KMS-11 (cell line): Measurements from ENCODE around the gene HOXC6.

Experiments
- H2AFZ ChIP-seq: fragments of 200-600 bp; sonication (generic); 2 replicates; pipeline ENCODE4 v1.6.1; 2016; ENCODE audit warnings: antibody characterized with exemption, mixed run types, low read depth
- H3K27ac ChIP-seq: fragments of 200-600 bp; sonication (generic); 2 replicates; pipeline ENCODE4 v1.6.1; 2016; ENCODE audit warnings: mild to moderate bottlenecking, mixed run types
- H3K27me3 ChIP-seq: fragments of 200-600 bp; sonication (generic); 2 replicates; pipeline ENCODE4 v1.6.1; 2017; ENCODE audit warnings: mild to moderate bottlenecking, low read depth, mixed run types, moderate library complexity; ENCODE audit not compliant: insufficient read depth
- H3K36me3 ChIP-seq: fragments of 200-600 bp; sonication (generic); 2 replicates; pipeline ENCODE4 v1.6.1; 2017; ENCODE audit warnings: mild to moderate bottlenecking, mixed run types; ENCODE audit not compliant: insufficient read depth
- H3K4me1 ChIP-seq: fragments of 200-600 bp; sonication (generic); 2 replicates; pipeline ENCODE4 v1.6.1; 2016; ENCODE audit warnings: mild to moderate bottlenecking, low read depth, mixed run types; ENCODE audit not compliant: poor library complexity, severe bottlenecking
- H3K4me2 ChIP-seq: fragments of 200-600 bp; sonication (generic); 2 replicates; pipeline ENCODE4 v1.7.0; 2016; ENCODE audit warnings: mild to moderate bottlenecking, mixed run types
- H3K4me3 ChIP-seq: fragments of 200-600 bp; sonication (generic); IDR thresholded peaks from 2 replicates; pipeline ENCODE4 v1.6.1; 2017; ENCODE audit warnings: low read depth, low read length, mixed read lengths; ENCODE audit not compliant: insufficient read depth
- H3K79me2 ChIP-seq: fragments of 200-600 bp; sonication (generic); 2 replicates; pipeline ENCODE4 v1.6.1; 2016; ENCODE audit warnings: low read depth, mixed run types; ENCODE audit not compliant: insufficient read depth
- H3K9ac ChIP-seq: fragments of 200-600 bp; sonication (generic); 2 replicates; pipeline ENCODE4 v1.6.1; 2016; ENCODE audit warnings: mild to moderate bottlenecking, mixed run types
- H4K20me1 ChIP-seq: fragments of 200-600 bp; sonication (generic); 2 replicates; pipeline ENCODE4 v1.6.1; 2016; ENCODE audit warnings: mild to moderate bottlenecking, mixed run types; ENCODE audit not compliant: insufficient read depth
- TF ChIP-seq, protein P1 (sequence below): fragments of 200-600 bp; sonication (generic); conservative IDR thresholded peaks from 2 replicates; pipeline ENCODE4 v1.6.1; 2017; ENCODE audit warnings: low read depth, mild to moderate bottlenecking, antibody characterized with exemption, low read length, moderate library complexity, mixed read lengths

The HOXC6 gene

DNA sequence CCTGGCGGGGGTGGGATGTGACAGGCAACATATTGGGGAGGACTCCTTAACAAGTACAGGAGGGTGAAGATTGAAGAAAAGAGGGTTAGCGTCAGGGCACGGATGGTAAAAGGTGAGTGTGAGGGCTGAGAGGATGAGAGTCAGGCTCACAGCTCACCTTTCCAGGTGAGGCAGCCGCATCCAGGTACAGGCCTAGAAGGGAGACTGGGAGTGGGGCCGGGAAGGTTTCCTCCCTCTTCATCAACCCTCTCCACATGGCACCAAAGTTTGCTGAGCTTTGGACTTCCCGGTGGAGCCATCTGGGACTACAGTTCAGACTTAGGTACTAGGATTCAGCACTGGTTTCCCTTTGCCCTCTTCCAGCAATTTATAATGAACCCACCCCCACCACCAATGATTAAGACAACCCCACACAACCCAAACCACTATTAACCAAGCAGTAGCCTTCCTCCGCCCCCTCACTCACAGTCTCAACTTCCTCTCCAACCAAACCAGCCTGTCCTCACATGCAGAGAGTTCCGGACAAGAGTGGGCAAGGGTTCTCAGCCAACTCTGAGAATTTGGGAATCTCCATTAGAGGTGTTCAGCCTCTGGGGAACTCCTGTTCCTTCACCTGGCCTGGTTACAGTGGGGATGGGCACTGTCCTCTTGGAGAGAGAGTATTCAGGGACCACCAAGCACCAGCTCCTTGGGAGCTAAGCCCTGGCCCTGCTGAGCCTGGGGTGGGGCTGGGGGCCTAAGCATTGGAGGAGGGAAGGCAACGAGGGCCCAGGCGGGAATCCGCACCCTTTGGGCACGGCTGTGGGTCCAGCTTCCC lies 23.0 kb downstream of the HOXC6 start:
- no peaks in the 10 kb centered on the region for H3K36me3 ChIP-seq

DNA sequence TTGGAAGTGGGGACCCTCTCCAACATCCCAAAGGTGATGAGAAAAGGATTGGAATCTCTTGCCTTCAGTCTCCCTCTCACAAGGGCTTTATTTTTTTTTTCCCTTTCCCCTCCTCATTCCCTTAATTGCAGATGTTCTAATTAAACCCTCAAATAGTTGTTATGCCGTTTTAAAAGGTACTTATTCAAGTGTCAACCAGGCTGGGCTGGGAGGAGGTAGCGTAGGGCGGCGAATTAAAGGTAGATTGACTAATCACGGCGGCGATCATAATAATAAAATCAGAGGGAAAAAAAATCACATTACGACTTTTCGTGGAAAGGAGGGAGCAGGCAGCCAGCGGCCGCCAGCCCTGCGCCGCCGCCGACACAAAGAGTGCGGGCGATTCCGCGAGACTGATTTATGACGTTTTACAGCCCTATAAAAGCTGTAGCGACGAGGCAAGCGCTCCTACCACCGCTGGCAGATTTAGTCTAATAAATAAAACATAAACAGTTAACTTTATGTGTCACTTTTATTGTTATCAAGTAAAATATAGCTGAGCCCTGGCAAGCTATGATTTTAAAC lies 23.7 kb downstream of the HOXC6 start:
- Histone ChIP-seq H3K36me3 (no peaks in the 10 kb centered on the region), H4K20me1 (no peaks in the 10 kb centered on the region), H3K79me2 (no peaks in the 10 kb centered on the region), H3K27me3 (peaks cover 89% of the 10 kb centered on the region), H3K4me3 (no peak overlapping the region), H2AFZ (no peak overlapping the region), H3K9ac (no peak overlapping the region), H3K4me1 (no peaks in the 10 kb centered on the region), H3K27ac (no peak overlapping the region), H3K4me2 (no peak overlapping the region)
- TF ChIP-seq, protein P1, sequence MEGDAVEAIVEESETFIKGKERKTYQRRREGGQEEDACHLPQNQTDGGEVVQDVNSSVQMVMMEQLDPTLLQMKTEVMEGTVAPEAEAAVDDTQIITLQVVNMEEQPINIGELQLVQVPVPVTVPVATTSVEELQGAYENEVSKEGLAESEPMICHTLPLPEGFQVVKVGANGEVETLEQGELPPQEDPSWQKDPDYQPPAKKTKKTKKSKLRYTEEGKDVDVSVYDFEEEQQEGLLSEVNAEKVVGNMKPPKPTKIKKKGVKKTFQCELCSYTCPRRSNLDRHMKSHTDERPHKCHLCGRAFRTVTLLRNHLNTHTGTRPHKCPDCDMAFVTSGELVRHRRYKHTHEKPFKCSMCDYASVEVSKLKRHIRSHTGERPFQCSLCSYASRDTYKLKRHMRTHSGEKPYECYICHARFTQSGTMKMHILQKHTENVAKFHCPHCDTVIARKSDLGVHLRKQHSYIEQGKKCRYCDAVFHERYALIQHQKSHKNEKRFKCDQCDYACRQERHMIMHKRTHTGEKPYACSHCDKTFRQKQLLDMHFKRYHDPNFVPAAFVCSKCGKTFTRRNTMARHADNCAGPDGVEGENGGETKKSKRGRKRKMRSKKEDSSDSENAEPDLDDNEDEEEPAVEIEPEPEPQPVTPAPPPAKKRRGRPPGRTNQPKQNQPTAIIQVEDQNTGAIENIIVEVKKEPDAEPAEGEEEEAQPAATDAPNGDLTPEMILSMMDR, result no peak

More for the DNA sequence above, 23.0 kb downstream of the HOXC6 start:
- no peaks in the 10 kb centered on the region for H4K20me1 ChIP-seq
- no peaks in the 10 kb centered on the region for H3K4me1 ChIP-seq
- H3K27ac ChIP-seq, result no peak overlapping the region
- no peak overlapping the region for H3K4me2 ChIP-seq
- H3K4me3 ChIP-seq, result no peak overlapping the region
- H3K79me2 ChIP-seq, result no peaks in the 10 kb centered on the region
- no peak overlapping the region for H3K9ac ChIP-seq
- TF ChIP-seq, protein P1, result no peak
- no peak overlapping the region for H2AFZ ChIP-seq
- peaks cover 92% of the 10 kb centered on the region for H3K27me3 ChIP-seq

DNA sequence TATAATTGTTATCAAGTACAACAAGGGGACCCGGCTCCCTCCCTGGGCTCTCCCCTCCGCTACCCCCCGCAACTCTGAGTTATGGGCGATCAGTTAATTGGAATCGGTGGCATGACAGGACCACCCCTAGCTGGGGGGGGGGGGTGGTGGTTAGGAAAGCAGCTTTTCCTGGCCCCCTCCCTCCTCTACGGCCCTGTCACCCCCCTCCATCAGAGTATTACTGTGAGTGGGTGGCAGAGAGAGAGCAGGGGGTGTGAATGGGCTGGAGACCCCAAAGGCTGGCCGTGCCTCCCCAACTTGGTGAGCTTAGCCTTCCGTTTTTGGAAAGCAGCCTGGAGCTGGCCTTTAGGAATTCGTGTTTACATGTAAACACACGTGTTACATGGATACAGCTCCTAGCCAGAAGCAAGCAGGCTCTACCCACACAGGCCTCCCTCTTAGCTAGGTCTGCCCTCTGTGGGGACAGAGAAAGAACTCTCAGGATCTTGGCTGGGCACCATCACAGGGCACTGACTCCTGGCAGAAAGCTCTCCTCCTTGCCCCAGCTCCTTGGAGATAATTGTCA lies 24.3 kb downstream of the HOXC6 start:
- Histone ChIP-seq H3K4me2 (no peak overlapping the region), H4K20me1 (no peaks in the 10 kb centered on the region), H3K79me2 (no peaks in the 10 kb centered on the region), H2AFZ (peak overlapping the region; percentile 8; the same call in 1 of the 2 replicates), H3K4me1 (no peaks in the 10 kb centered on the region), H3K27ac (no peak overlapping the region), H3K9ac (no peak overlapping the region), H3K4me3 (no peak overlapping the region), H3K36me3 (no peaks in the 10 kb centered on the region), H3K27me3 (peaks cover 87% of the 10 kb centered on the region)
- TF ChIP-seq, protein P1, result no peak

DNA sequence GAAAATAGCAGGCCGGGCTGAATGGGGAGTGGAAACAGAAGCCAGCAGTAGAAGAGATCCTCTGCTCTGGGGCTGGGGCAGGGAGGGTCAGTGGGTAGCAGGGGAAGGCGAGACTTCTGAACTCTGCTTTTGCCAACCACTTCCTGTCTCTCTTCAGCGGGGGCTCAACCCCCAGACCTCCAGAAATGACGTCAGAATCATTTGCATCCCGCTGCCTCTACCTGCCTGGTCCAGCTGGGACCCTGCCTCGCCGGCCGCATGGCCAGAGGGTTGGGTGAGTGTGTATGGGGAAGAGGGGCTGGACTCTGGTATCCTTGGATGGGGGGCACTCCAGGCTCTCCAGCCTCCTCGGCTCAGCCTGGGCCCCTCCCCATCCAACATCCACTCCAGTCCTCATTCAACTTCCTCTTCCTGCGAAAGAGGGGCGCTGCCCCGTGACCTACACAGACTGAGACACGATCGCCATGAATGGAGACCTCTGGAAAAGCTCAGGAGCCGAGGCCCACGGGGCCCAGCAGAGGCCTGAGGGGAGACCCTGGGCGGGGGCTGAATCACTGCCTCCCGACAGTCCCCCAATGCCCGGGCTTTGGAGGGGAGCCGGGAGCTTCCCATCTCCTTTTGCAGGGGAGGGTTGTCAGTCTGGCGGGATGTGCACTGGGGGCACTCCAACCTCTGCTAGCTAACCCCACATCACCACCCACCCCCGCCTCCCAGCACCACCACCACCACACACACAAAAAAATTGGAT lies 24.9 kb downstream of the HOXC6 start:
- no peak overlapping the region for H3K4me2 ChIP-seq
- no peaks in the 10 kb centered on the region for H3K4me1 ChIP-seq
- no peaks in the 10 kb centered on the region for H3K36me3 ChIP-seq
- H2AFZ ChIP-seq, result peak overlapping the region; percentile 8; the same call in 1 of the 2 replicates
- H4K20me1 ChIP-seq, result no peaks in the 10 kb centered on the region
- TF ChIP-seq, protein P1, result no peak
- no peak overlapping the region for H3K4me3 ChIP-seq
- no peak overlapping the region for H3K9ac ChIP-seq
- H3K27me3 ChIP-seq, result peaks cover 84% of the 10 kb centered on the region
- H3K79me2 ChIP-seq, result no peaks in the 10 kb centered on the region
- no peak overlapping the region for H3K27ac ChIP-seq
